Keratinocyte (primary cell): ENCODE measurements around the gene PTX3. TPM values are rescaled to one million over a fixed set of nuclear protein-coding genes. Genes with fewer than 3 reads are reported as not detected.

Source experiments
- DNase-seq: peaks from one replicate; pipeline ENCODE4 v3.0.0-alpha.2; 2011; ENCODE audit warnings: low read depth, missing footprints, low spot score
- FAIRE-seq: peaks from 2 replicates; lab custom pipeline; 2011; peaks lifted over from hg19 to GRCh38; lab: Jason Lieb, UNC
- H2AFZ ChIP-seq: 2 replicates; pipeline ENCODE4 v1.6.0; 2012; ENCODE audit warnings: low read length, control low read depth, inconsistent platforms; ENCODE audit not compliant: control insufficient read depth
- H3K27ac ChIP-seq: 2 replicates; pipeline ENCODE4 v1.5.1; 2011; ENCODE audit warnings: low read length; ENCODE audit not compliant: control insufficient read depth, insufficient read depth
- H3K27me3 ChIP-seq: 3 replicates; pipeline ENCODE4 v1.6.0; 2011; ENCODE audit warnings: low read length; ENCODE audit not compliant: control insufficient read depth, insufficient read depth; ENCODE audit errors: extremely low read depth
- H3K36me3 ChIP-seq, 2 experiments: 2 replicates in 1 of 2; 3 replicates in 1 of 2; pipeline ENCODE4 v1.5.1; 2011; ENCODE audit warnings: low read length in 2 of 2, mild to moderate bottlenecking in 1 of 2; ENCODE audit not compliant: control insufficient read depth in 2 of 2, insufficient read depth in 2 of 2; ENCODE audit errors: extremely low read depth in 1 of 2
- H3K4me1 ChIP-seq: 3 replicates; pipeline ENCODE4 v1.5.1; 2011; ENCODE audit warnings: low read length; ENCODE audit not compliant: control insufficient read depth, insufficient read depth; ENCODE audit errors: extremely low read depth
- H3K4me2 ChIP-seq: 3 replicates; pipeline ENCODE4 v1.6.0; 2011; ENCODE audit warnings: low read depth, low read length; ENCODE audit not compliant: control insufficient read depth, insufficient read depth; ENCODE audit errors: extremely low read depth
- H3K4me3 ChIP-seq, 3 experiments: fragments of 200-600 bp in 1 of 3; sonication (generic) in 1 of 3; 2 replicates in 2 of 3; 3 replicates in 1 of 3; pipeline ENCODE4 v1.5.1; 2011 to 2016; ENCODE audit warnings: low read length in 3 of 3, mild to moderate bottlenecking in 3 of 3, control low read depth in 2 of 3, inconsistent platforms in 1 of 3, low read depth in 1 of 3, mixed read lengths in 1 of 3, mixed run types in 1 of 3, moderate library complexity in 1 of 3; ENCODE audit not compliant: control insufficient read depth in 2 of 3, insufficient read depth in 2 of 3; ENCODE audit errors: extremely low read depth in 1 of 3
- H3K79me2 ChIP-seq: 2 replicates; pipeline ENCODE4 v1.6.0; 2012; ENCODE audit warnings: low read length; ENCODE audit not compliant: control insufficient read depth, insufficient read depth
- H3K9ac ChIP-seq: 3 replicates; pipeline ENCODE4 v1.6.0; 2011; ENCODE audit warnings: low read length; ENCODE audit not compliant: control insufficient read depth, insufficient read depth; ENCODE audit errors: extremely low read depth
- H3K9me1 ChIP-seq: 3 replicates; pipeline ENCODE4 v1.6.0; 2011; ENCODE audit warnings: low read length; ENCODE audit not compliant: control insufficient read depth, insufficient read depth; ENCODE audit errors: extremely low read depth
- H3K9me3 ChIP-seq: 2 replicates; pipeline ENCODE4 v1.5.1; 2012; ENCODE audit warnings: low read depth, low read length; ENCODE audit not compliant: control insufficient read depth
- H4K20me1 ChIP-seq: 3 replicates; pipeline ENCODE4 v1.6.0; 2011; ENCODE audit warnings: low read length; ENCODE audit not compliant: control insufficient read depth, insufficient read depth; ENCODE audit errors: extremely low read depth
- EZH2 ChIP-seq: IDR thresholded peaks from one replicate; pipeline ENCODE4 v1.6.1; 2012; ENCODE audit warnings: inconsistent platforms, mild to moderate bottlenecking, low read length, moderate library complexity
- dilution Hi-C: fragments of 300-500 bp; cut with MboI; formaldehyde crosslinking; loops from one replicate; pipeline ENCODE4 v1.7.0; 2020; ENCODE audit warnings: low sequenced_read_pairs; ENCODE audit not compliant: extremely low pct_ligation_motif_present
- polyA plus RNA-seq, 5 experiments: library from polyadenylated mRNA; depleted of rRNA in 3 of 5; stranded (reverse) in 3 of 5; stranded (forward) in 1 of 5; unstranded in 1 of 5; fragments of >200 nt; gene quantifications; 1 replicate in 1 of 5; 2 replicates in 3 of 5; 3 replicates in 1 of 5; pipeline versions ENCODE4 v1.2.1 to v1.2.3, GENCODE V29; 2011 to 2012; ENCODE audit warnings: missing spikeins in 2 of 5, low read depth in 1 of 5, low replicate concordance in 1 of 5
- TF ChIP-seq, protein P1 (sequence below), 3 experiments: IDR thresholded peaks in 1 of 3; conservative IDR thresholded peaks in 1 of 3; optimal IDR thresholded peaks in 1 of 3; 2 replicates in 2 of 3; 3 replicates in 1 of 3; pipeline versions ENCODE3 to v1.5.1; 2011; ENCODE audit warnings: low read length in 3 of 3, mild to moderate bottlenecking in 3 of 3, moderate library complexity in 2 of 3, control low read depth in 1 of 3, inconsistent platforms in 1 of 3; ENCODE audit not compliant: insufficient read depth in 2 of 3; ENCODE audit errors: extremely low read depth in 1 of 3

PTX3 gene
- polyA plus RNA-seq, 1 donor (not counting 4 experiments of a cell fraction or from before 2014, with no cell fraction given) = 0.14 TPM

DNA sequence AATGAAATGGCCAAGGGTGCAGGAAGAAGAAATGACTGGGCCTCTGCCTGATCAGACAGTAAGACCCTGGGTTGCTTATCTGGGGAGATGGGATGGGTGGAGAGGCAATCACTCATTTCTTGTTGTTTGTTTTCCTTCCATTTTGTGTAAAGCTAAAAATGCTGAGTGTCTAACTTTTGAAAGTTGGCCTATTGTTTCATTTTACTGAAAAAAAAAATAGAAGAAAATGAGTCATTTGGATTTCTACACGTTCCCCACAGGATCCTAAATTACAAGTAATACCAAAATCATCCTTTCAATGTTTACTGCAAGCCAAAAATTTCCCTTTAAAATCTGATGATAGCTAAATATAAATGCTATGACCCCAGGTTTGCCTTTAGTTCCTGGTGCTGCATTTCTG is 30.6 kb downstream of the PTX3 start:
- H3K4me1 ChIP-seq = no peaks in the 10 kb centered on the region
- dilution Hi-C loops = no loop called here
- H3K4me3 ChIP-seq = no peak overlapping the region
- H3K27me3 ChIP-seq = no peaks in the 10 kb centered on the region
- no peak overlapping the region for H3K4me2 ChIP-seq
- H2AFZ ChIP-seq = no peak overlapping the region
- no peaks in the 10 kb centered on the region for H3K9me3 ChIP-seq
- H4K20me1 ChIP-seq = no peaks in the 10 kb centered on the region
- no peak for FAIRE-seq
- TF ChIP-seq, protein P1, sequence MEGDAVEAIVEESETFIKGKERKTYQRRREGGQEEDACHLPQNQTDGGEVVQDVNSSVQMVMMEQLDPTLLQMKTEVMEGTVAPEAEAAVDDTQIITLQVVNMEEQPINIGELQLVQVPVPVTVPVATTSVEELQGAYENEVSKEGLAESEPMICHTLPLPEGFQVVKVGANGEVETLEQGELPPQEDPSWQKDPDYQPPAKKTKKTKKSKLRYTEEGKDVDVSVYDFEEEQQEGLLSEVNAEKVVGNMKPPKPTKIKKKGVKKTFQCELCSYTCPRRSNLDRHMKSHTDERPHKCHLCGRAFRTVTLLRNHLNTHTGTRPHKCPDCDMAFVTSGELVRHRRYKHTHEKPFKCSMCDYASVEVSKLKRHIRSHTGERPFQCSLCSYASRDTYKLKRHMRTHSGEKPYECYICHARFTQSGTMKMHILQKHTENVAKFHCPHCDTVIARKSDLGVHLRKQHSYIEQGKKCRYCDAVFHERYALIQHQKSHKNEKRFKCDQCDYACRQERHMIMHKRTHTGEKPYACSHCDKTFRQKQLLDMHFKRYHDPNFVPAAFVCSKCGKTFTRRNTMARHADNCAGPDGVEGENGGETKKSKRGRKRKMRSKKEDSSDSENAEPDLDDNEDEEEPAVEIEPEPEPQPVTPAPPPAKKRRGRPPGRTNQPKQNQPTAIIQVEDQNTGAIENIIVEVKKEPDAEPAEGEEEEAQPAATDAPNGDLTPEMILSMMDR (optimal IDR thresholded peaks at IDR 0.05 in 1 of 3, IDR thresholded peaks at IDR 0.05 in 1 of 3, conservative IDR thresholded peaks at IDR 0.05 in 1 of 3; ENCODE audit: extremely low read depth in 1 of 3, insufficient read depth in 2 of 3, low read length in 3 of 3) = no peak
- no peak for TF ChIP-seq EZH2
- H3K27ac ChIP-seq = no peak overlapping the region
- DNase-seq = no peak
- H3K9me1 ChIP-seq = no peaks in the 10 kb centered on the region
- H3K9ac ChIP-seq = no peak overlapping the region
- no peaks in the 10 kb centered on the region for H3K79me2 ChIP-seq
- H3K36me3 ChIP-seq = no peaks in the 10 kb centered on the region

DNA sequence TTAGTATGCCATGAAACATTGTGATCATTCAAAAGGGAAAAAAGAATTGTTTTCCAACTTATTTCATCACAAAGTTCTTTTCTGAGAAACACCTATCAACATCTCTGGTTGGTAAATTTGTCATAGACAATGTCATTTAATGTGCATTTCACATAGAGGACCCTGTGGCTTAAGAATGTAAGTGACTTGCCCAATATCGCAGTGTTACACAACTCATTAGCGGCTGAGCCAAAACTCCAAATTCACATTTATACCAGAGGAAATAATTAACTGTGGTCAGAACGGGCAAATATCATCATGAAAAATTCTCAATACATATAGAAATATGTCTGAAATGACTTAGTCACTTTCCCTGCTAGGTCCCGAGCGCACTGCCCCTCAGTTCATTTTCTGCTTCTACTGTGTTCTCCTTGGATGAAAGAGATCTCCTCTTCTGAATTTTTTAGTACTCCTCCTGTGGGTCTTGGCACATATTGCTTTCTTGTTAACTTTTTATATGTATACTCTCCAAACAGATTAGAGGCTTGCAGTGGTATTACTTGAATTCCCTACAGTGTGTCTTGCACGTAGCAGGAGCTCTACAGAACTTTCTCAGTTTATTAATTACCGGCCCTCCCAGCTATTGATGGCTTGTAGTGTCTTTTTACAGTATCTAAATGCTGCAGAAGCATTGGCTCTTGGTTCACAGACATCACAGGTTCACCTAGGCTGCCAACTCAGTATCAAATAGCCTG is 33.1 kb downstream of the PTX3 start:
- dilution Hi-C loops = no loop called here
- Histone ChIP-seq H3K4me1 (no peaks in the 10 kb centered on the region), H3K27ac (no peak overlapping the region), H3K27me3 (no peaks in the 10 kb centered on the region), H4K20me1 (no peaks in the 10 kb centered on the region), H3K36me3 (no peaks in the 10 kb centered on the region), H3K9me1 (no peaks in the 10 kb centered on the region), H3K79me2 (no peaks in the 10 kb centered on the region), H2AFZ (no peak overlapping the region), H3K9ac (no peak overlapping the region), H3K4me3 (no peak overlapping the region), H3K4me2 (no peak overlapping the region), H3K9me3 (no peaks in the 10 kb centered on the region)
- no peak for DNase-seq
- TF ChIP-seq, protein P1 (optimal IDR thresholded peaks at IDR 0.05 in 1 of 3, IDR thresholded peaks at IDR 0.05 in 1 of 3, conservative IDR thresholded peaks at IDR 0.05 in 1 of 3; ENCODE audit: extremely low read depth in 1 of 3, insufficient read depth in 2 of 3, low read length in 3 of 3) = no peak
- no peak for TF ChIP-seq EZH2
- FAIRE-seq = no peak
